HAP-1 (cell line): ENCODE measurements around the gene DDIT3.

Experiments used
- DNase-seq, 2 experiments: peaks; one replicate each; pipeline ENCODE4 v3.0.0-alpha.2; 2016 to 2020; ENCODE audit warnings: low spot score in 2 of 2
- H3K27me3 ChIP-seq: fragments of 250-450 bp; sonication (Bioruptor Pico); 2 replicates; pipeline ENCODE4 v1.5.1; 2020; ENCODE audit warnings: low read depth, mild to moderate bottlenecking, moderate library complexity
- H3K36me3 ChIP-seq: fragments of 250-450 bp; sonication (Bioruptor Pico); replicated peaks from 2 replicates; pipeline ENCODE4 v1.5.1; 2020; ENCODE audit warnings: mild to moderate bottlenecking
- H3K4me1 ChIP-seq: fragments of 250-450 bp; sonication (Bioruptor Pico); 2 replicates; pipeline ENCODE4 v1.5.1; 2020; ENCODE audit warnings: mild to moderate bottlenecking
- H3K4me3 ChIP-seq: fragments of 250-450 bp; sonication (Bioruptor Pico); 2 replicates; pipeline ENCODE4 v1.5.1; 2020; ENCODE audit warnings: mild to moderate bottlenecking, moderate library complexity
- H3K9me3 ChIP-seq: fragments of 250-450 bp; sonication (Bioruptor Pico); 2 replicates; pipeline ENCODE4 v1.5.1; 2020; ENCODE audit warnings: mild to moderate bottlenecking, moderate library complexity
- in situ Hi-C: fragments of 300-500 bp; cut with MboI; formaldehyde crosslinking; loops from 3 replicates; pipeline ENCODE4 v1.14.3; 2020; ENCODE audit warnings: low sequenced_read_pairs, inconsistent platforms, mixed read lengths

Gene DDIT3

DNA sequence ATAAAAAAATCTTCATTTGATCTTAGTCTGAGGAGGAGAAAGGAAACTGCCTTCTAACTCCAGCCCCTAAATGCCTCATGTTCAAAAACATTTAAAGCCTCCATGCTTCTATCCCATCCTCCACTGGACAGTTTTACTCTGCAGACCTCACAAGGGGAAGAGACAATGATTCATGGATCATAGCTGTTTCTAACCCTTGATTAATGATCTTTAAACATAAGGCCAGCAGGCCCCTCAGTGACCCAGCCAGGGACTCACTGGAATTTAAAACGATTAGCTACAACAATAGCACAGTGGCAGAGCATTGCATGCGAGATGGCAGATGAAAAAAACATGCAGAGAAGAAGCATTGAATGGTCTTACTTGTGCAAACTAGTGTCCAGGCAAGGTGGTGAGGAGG lies 20.7 kb upstream of the DDIT3 start:
- Histone ChIP-seq H3K9me3 (no peaks in the 10 kb centered on the region), H3K4me3 (no peak overlapping the region), H3K36me3 (peaks cover 21% of the 10 kb centered on the region), H3K4me1 (peaks cover 12% of the 10 kb centered on the region), H3K27me3 (no peaks in the 10 kb centered on the region)
- no peak for DNase-seq
- in situ Hi-C loops = no loop called here

DNA sequence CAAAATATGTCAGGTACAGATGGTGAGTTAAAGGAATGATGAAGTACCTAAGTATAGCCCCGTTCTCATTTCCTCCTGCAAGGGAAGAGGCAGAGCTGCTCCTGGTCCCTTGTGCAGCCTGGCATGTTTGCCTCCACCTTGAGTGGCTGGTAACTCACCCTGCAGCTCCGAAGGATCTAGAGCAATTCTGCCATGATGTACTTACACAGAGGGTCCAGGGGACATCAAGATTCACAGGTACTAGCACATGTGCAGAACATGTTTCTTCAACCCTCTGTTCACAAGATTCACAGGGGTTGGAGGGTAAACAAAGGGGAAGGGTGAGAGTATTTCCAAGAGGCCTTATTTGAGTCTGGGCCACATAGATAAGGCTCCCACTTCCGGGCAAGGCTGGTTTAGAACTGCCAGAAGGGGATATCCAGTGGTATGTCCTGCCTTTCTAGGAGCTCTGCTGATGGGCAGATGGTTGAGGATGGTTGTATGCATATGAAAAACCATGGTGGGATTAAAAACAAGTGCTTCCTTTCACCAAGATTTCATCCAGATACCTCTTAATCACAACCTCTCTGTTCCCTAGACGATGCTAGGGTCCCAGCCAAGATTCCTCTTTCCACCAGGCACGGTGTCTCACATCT lies 18.9 kb upstream of the DDIT3 start:
- Histone ChIP-seq H3K9me3 (no peaks in the 10 kb centered on the region), H3K27me3 (no peaks in the 10 kb centered on the region), H3K36me3 (peaks cover 28% of the 10 kb centered on the region), H3K4me3 (no peak overlapping the region), H3K4me1 (no peaks in the 10 kb centered on the region)
- no peak for DNase-seq
- in situ Hi-C loops = no loop called here

DNA sequence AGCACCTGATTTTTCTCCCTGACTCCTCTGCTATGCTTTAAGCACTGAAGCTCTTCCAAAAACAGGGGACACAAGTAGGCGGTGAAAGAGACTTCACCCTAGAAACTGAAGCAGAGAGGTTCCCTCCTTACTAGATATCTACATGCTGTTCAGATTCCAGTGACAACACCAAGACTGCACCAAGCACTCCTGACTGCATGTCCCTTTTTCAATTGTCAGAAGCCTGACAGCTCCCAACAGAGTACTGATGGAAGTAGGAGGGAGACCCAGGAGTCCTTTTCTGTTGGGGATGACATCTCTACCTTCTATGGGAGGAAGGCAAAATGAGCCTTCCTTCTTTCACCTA lies 16.3 kb upstream of the DDIT3 start:
- no peak overlapping the region for H3K4me3 ChIP-seq
- H3K36me3 ChIP-seq = peaks cover 45% of the 10 kb centered on the region
- H3K4me1 ChIP-seq = no peaks in the 10 kb centered on the region
- H3K9me3 ChIP-seq = no peaks in the 10 kb centered on the region
- no peak for DNase-seq
- no peaks in the 10 kb centered on the region for H3K27me3 ChIP-seq
- in situ Hi-C loops = no loop called here

- Histone ChIP-seq H3K27me3 (no peaks in the 10 kb centered on the region), H3K4me1 (no peaks in the 10 kb centered on the region), H3K36me3 (peaks cover 48% of the 10 kb centered on the region), H3K9me3 (no peaks in the 10 kb centered on the region), H3K4me3 (no peak overlapping the region)
- in situ Hi-C loops = no loop called here
- no peak for DNase-seq
Measured at GRCh38 chr12:57535764-57536596, 15.7 kb upstream of the DDIT3 start.

- in situ Hi-C loops = no loop called here
- H3K4me3 ChIP-seq = no peak overlapping the region
- no peaks in the 10 kb centered on the region for H3K27me3 ChIP-seq
- H3K9me3 ChIP-seq = no peaks in the 10 kb centered on the region
- H3K4me1 ChIP-seq = no peaks in the 10 kb centered on the region
- no peak for DNase-seq
- H3K36me3 ChIP-seq = peaks cover 57% of the 10 kb centered on the region
Measured at GRCh38 chr12:57534991-57535543, 14.8 kb upstream of the DDIT3 start.

GRCh38 chr12:57534250-57534649 lies 13.9 kb upstream of the DDIT3 start:
- H3K36me3 ChIP-seq = peaks cover 64% of the 10 kb centered on the region

DNA sequence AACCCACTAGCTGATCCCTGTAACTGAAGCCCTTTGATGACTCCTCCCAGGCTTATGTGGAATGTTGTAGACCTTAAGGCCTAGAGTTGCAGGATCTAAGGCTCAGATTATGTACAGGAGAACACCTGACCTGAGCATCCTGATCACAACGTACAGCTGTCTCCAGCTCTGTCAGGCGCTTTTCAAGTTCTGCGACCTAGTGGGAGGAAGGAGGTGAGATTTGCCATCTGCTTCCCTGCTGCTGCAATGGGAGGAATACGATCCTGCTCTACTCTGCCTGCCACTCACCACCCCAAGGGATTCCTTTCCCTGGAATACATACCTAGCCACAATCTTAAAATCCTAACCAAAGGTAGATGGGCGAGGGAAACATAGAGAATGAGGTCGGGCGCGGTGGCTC lies 12.8 kb upstream of the DDIT3 start:
- in situ Hi-C loops = no loop called here
- Histone ChIP-seq H3K9me3 (no peaks in the 10 kb centered on the region), H3K36me3 (peaks cover 73% of the 10 kb centered on the region), H3K4me3 (no peak overlapping the region), H3K4me1 (no peaks in the 10 kb centered on the region), H3K27me3 (no peaks in the 10 kb centered on the region)
- no peak for DNase-seq

More at GRCh38 chr12:57534250-57534649, 13.9 kb upstream of the DDIT3 start:
- no peak for DNase-seq
- H3K9me3 ChIP-seq = no peaks in the 10 kb centered on the region
- no peaks in the 10 kb centered on the region for H3K4me1 ChIP-seq
- H3K4me3 ChIP-seq = no peak overlapping the region
- in situ Hi-C loops = no loop called here
- no peaks in the 10 kb centered on the region for H3K27me3 ChIP-seq

DNA sequence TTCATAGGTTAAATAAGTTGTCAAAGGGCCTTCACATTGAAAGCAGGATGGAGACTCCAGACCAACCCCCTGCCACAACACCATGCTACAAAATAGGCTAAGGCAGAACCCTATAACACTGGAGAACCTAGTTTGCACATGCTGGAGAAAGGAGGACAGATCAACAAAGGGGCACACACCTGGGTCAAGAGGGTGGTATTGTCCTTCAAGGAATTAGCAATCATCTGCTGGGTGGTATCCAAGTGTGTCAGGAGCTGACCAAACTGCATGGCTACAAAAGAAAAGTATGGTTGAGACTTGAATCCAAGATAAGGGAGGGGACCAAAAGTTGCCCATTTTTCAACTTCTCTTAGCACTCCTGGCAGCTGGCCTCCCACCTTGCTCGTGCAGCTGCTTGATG lies 11.5 kb upstream of the DDIT3 start:
- Histone ChIP-seq H3K9me3 (no peaks in the 10 kb centered on the region), H3K4me3 (no peak overlapping the region), H3K27me3 (no peaks in the 10 kb centered on the region), H3K36me3 (peaks cover 83% of the 10 kb centered on the region), H3K4me1 (no peaks in the 10 kb centered on the region)
- DNase-seq = no peak
- in situ Hi-C loops = no loop called here

GRCh38 chr12:57530396-57531142 lies 10.3 kb upstream of the DDIT3 start:
- no peaks in the 10 kb centered on the region for H3K4me1 ChIP-seq
- no peaks in the 10 kb centered on the region for H3K27me3 ChIP-seq
- H3K36me3 ChIP-seq = peaks cover 93% of the 10 kb centered on the region
- no peaks in the 10 kb centered on the region for H3K9me3 ChIP-seq
- DNase-seq = no peak
- in situ Hi-C loops = no loop called here
- H3K4me3 ChIP-seq = no peak overlapping the region

- no peaks in the 10 kb centered on the region; the same call in 1 of the 2 replicates for H3K4me1 ChIP-seq
Measured at GRCh38 chr12:57529831-57530230, 9.5 kb upstream of the DDIT3 start.

DNA sequence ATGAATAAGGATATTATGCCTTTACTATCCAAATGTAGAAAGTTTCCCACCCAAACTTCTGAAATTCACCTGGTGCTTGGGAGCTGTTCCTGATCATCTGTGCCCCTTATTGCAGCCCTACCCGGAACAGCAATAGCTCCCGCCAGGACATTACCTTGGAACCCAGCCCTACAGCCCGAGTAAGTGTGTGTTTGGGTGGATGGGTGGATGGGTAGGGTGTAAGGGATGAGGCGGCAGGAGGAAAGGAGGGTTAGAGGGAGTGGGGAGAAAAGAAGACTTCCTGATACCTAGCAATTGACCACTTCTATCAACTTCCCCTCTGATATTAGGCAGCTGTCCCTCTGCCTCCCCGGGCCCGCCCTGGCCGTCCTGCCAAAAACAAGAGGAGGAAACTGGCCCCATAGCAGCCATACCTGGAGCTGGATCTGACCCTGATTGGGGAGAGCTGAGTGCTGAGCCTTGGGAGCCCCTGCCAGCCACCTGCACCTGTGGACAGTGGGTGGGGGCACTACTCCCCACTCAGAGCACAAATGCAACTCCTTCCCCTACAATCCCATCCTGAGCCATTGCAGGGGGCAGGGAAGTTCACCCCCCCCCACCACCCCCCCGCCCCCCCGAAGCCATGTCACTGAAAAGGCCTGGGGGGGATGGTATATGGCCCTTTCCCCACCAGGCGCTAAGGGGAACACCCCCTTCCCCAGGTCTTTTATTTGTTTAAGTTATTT lies 8.7 kb upstream of the DDIT3 start:
- Histone ChIP-seq H3K4me3 (no peak overlapping the region), H3K27me3 (no peaks in the 10 kb centered on the region), H3K4me1 (peaks cover 8% of the 10 kb centered on the region), H3K36me3 (peaks cover 88% of the 10 kb centered on the region), H3K9me3 (no peaks in the 10 kb centered on the region)
- in situ Hi-C loops = no loop called here
- DNase-seq = no peak

More at GRCh38 chr12:57529831-57530230, 9.5 kb upstream of the DDIT3 start:
- no peaks in the 10 kb centered on the region for H3K9me3 ChIP-seq
- in situ Hi-C loops = no loop called here
- no peaks in the 10 kb centered on the region for H3K27me3 ChIP-seq
- no peak for DNase-seq
- H3K36me3 ChIP-seq = peaks cover 89% of the 10 kb centered on the region
- H3K4me3 ChIP-seq = no peak overlapping the region

DNA sequence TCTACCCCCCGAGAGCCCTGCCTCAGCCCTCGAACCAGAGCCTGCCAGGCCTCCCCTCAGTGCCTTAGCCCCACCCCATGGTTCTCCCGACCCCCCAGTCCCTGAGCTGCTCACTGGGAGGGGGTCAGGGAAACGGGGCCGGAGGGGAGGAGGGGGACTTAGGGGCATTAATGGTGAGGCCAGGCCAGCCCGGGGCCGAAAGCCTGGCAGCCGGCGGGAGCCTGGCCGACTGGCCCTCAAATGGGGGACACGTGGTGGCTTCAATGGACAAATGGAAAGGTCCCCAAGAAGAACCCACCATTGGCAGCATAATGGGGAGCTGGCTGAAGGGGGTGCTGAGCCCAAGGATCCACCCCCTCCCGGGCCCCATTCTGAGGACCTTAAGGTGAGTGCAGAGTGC lies 7.9 kb upstream of the DDIT3 start:
- no peak for DNase-seq
- no peaks in the 10 kb centered on the region for H3K27me3 ChIP-seq
- in situ Hi-C loops = no loop called here
- H3K9me3 ChIP-seq = no peaks in the 10 kb centered on the region
- H3K4me3 ChIP-seq = no peak overlapping the region
- peaks cover 82% of the 10 kb centered on the region for H3K36me3 ChIP-seq
- H3K4me1 ChIP-seq = peaks cover 13% of the 10 kb centered on the region

GRCh38 chr12:57527184-57527583 lies 6.9 kb upstream of the DDIT3 start:
- Histone ChIP-seq H3K36me3 (peaks cover 72% of the 10 kb centered on the region), H3K27me3 (no peaks in the 10 kb centered on the region), H3K4me1 (peaks cover 15% of the 10 kb centered on the region), H3K9me3 (no peaks in the 10 kb centered on the region), H3K4me3 (no peak overlapping the region)
- no peak for DNase-seq
- in situ Hi-C loops = no loop called here
